Neural cell (in vitro differentiated cells): ENCODE results near the gene THOC2. TPM values are rescaled to one million over a fixed set of nuclear protein-coding genes. Genes with fewer than 3 reads are reported as not detected.

Source experiments
- H2AFZ ChIP-seq: fragments of 200-600, 300-800 bp; sonication (generic), shearing (Covaris generic); 2 replicates; pipeline ENCODE4 v1.6.0; 2014; ENCODE audit warnings: low read depth, mild to moderate bottlenecking, antibody characterized with exemption, low read length, moderate library complexity
- H3F3A ChIP-seq: fragments of 200-600 bp; shearing (Covaris generic); 2 replicates; pipeline ENCODE4 v1.6.1; 2016; ENCODE audit warnings: mild to moderate bottlenecking, moderate library complexity, mixed read lengths, antibody characterized with exemption, low read length; ENCODE audit not compliant: insufficient read depth, poor library complexity, severe bottlenecking
- H3K27ac ChIP-seq: fragments of 200-600, 300-800 bp; sonication (generic), shearing (Covaris generic); 2 replicates; pipeline ENCODE4 v1.5.1; 2014; ENCODE audit warnings: mild to moderate bottlenecking, low read length, moderate library complexity
- H3K27me3 ChIP-seq: fragments of 300-800, 200-600 bp; sonication (generic), shearing (Covaris generic); 2 replicates; pipeline ENCODE4 v1.6.0; 2014; ENCODE audit warnings: mild to moderate bottlenecking, low read depth, low read length, moderate library complexity; ENCODE audit not compliant: insufficient read depth
- H3K36me3 ChIP-seq: fragments of 300-800, 200-600 bp; sonication (generic), shearing (Covaris generic); 2 replicates; pipeline ENCODE4 v1.5.1; 2014; ENCODE audit warnings: mild to moderate bottlenecking, antibody characterized with exemption, low read length, moderate library complexity; ENCODE audit not compliant: insufficient read depth
- H3K4me2 ChIP-seq: fragments of 300-800, 200-600 bp; sonication (generic), shearing (Covaris generic); 2 replicates; pipeline ENCODE4 v1.6.0; 2014; ENCODE audit warnings: mild to moderate bottlenecking, low read length
- H3K4me3 ChIP-seq: fragments of 300-800, 200-600 bp; sonication (generic), shearing (Covaris generic); 2 replicates; pipeline ENCODE4 v1.5.1; 2014; ENCODE audit warnings: mild to moderate bottlenecking, low read length, moderate library complexity
- H3K79me2 ChIP-seq: fragments of 200-600 bp; shearing (Covaris generic); replicated peaks from 2 replicates; pipeline ENCODE4 v1.6.0; 2014; ENCODE audit warnings: mild to moderate bottlenecking, low read length, moderate library complexity; ENCODE audit not compliant: insufficient read depth
- H3K9ac ChIP-seq: fragments of 300-800, 200-600 bp; sonication (generic), shearing (Covaris generic); 2 replicates; pipeline ENCODE4 v1.6.1; 2016; ENCODE audit warnings: mild to moderate bottlenecking, low read length, mixed read lengths
- H3K9me2 ChIP-seq: fragments of 200-600 bp; shearing (Covaris generic); 2 replicates; pipeline ENCODE4 v1.6.1; 2016; ENCODE audit warnings: mild to moderate bottlenecking, low read length, mixed read lengths; ENCODE audit not compliant: insufficient read depth
- H3K9me3 ChIP-seq: fragments of 200-600, 300-800 bp; sonication (generic), shearing (Covaris generic); 2 replicates; pipeline ENCODE4 v1.6.1; 2016; ENCODE audit warnings: mild to moderate bottlenecking, mixed run types, low read length, moderate library complexity, mixed read lengths
- H4K20me1 ChIP-seq: fragments of 200-600 bp; shearing (Covaris generic); 2 replicates; pipeline ENCODE4 v1.6.1; 2016; ENCODE audit warnings: mild to moderate bottlenecking, mixed run types; ENCODE audit not compliant: insufficient read depth
- EP300 ChIP-seq: fragments of 450-650 bp; conservative IDR thresholded peaks from 2 replicates; pipeline ENCODE4 v1.6.1; 2014; ENCODE audit warnings: antibody characterized with exemption, mild to moderate bottlenecking, moderate library complexity; ENCODE audit not compliant: poor library complexity, severe bottlenecking
- EZH2 ChIP-seq: fragments of 200-600, 300-800 bp; shearing (Covaris generic), sonication (generic); IDR thresholded peaks from 2 replicates; pipeline ENCODE4 v1.6.1; 2014; ENCODE audit warnings: antibody characterized with exemption, low read length, borderline replicate concordance, mild to moderate bottlenecking; ENCODE audit not compliant: insufficient read depth, poor library complexity, severe bottlenecking
- MXI1 ChIP-seq: fragments of 450-650 bp; conservative IDR thresholded peaks from 2 replicates; pipeline ENCODE4 v1.6.1; 2014; ENCODE audit warnings: antibody characterized with exemption, mild to moderate bottlenecking; ENCODE audit not compliant: poor library complexity, severe bottlenecking
- POLR2AphosphoS5 ChIP-seq: IDR thresholded peaks from 2 replicates; pipeline ENCODE4 v1.6.1; 2012
- RAD21 ChIP-seq: fragments of 450-650 bp; conservative IDR thresholded peaks from 2 replicates; pipeline ENCODE4 v1.6.1; 2014; ENCODE audit warnings: antibody characterized with exemption, mild to moderate bottlenecking, moderate library complexity
- SMC3 ChIP-seq: fragments of 450-650 bp; conservative IDR thresholded peaks from 2 replicates; pipeline ENCODE4 v1.6.1; 2014; ENCODE audit warnings: antibody characterized with exemption, mild to moderate bottlenecking, moderate library complexity; ENCODE audit not compliant: poor library complexity
- TAF1 ChIP-seq: IDR thresholded peaks from 2 replicates; pipeline ENCODE4 v1.6.1; 2012; ENCODE audit warnings: low read depth
- polyA plus RNA-seq: library from polyadenylated mRNA; depleted of rRNA; stranded (reverse); fragments of >200 nt; gene quantifications from 2 replicates; pipeline ENCODE4 v1.2.3, GENCODE V29; 2014
- TF ChIP-seq, protein P1 (sequence below): fragments of 450-650 bp; IDR thresholded peaks from 2 replicates; pipeline ENCODE4 v1.5.1; 2014; ENCODE audit warnings: antibody characterized with exemption, mild to moderate bottlenecking, moderate library complexity; ENCODE audit not compliant: poor library complexity, severe bottlenecking
- TF ChIP-seq, protein P2 (sequence below): IDR thresholded peaks from 2 replicates; pipeline ENCODE4 v1.6.1; 2012; ENCODE audit warnings: borderline replicate concordance

THOC2 gene
- polyA plus RNA-seq, 1 donor from 2014 or later = 95.4 TPM

DNA sequence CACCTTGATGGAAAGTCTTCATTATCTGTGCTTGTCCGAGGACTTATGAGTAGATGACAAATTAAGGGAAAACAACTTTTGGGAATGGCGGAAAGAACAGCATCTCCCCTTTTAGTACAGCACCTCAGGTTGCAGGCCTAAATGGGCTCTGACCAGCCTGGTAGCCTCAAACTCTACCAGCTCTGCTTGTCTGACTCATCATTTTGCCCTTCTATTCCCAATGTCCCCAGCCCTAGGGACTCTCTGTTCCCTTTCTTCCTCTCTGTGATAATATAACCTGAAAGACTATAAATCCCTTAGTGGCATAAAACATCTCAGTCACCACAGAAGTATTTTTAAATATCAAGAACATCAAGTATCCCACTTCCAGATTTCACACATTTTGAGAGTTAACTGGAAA, 121.9 kb downstream of the THOC2 start:
- no peaks in the 10 kb centered on the region for H4K20me1 ChIP-seq
- no peak overlapping the region for H3K4me3 ChIP-seq
- H2AFZ ChIP-seq = no peak overlapping the region
- H3K27ac ChIP-seq = no peak overlapping the region
- no peaks in the 10 kb centered on the region for H3K27me3 ChIP-seq
- no peak for TF ChIP-seq EP300
- no peak for TF ChIP-seq SMC3
- TF ChIP-seq, protein P1, sequence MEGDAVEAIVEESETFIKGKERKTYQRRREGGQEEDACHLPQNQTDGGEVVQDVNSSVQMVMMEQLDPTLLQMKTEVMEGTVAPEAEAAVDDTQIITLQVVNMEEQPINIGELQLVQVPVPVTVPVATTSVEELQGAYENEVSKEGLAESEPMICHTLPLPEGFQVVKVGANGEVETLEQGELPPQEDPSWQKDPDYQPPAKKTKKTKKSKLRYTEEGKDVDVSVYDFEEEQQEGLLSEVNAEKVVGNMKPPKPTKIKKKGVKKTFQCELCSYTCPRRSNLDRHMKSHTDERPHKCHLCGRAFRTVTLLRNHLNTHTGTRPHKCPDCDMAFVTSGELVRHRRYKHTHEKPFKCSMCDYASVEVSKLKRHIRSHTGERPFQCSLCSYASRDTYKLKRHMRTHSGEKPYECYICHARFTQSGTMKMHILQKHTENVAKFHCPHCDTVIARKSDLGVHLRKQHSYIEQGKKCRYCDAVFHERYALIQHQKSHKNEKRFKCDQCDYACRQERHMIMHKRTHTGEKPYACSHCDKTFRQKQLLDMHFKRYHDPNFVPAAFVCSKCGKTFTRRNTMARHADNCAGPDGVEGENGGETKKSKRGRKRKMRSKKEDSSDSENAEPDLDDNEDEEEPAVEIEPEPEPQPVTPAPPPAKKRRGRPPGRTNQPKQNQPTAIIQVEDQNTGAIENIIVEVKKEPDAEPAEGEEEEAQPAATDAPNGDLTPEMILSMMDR = no peak
- no peak for TF ChIP-seq RAD21
- TF ChIP-seq POLR2AphosphoS5 = no peak
- TF ChIP-seq, protein P2, sequence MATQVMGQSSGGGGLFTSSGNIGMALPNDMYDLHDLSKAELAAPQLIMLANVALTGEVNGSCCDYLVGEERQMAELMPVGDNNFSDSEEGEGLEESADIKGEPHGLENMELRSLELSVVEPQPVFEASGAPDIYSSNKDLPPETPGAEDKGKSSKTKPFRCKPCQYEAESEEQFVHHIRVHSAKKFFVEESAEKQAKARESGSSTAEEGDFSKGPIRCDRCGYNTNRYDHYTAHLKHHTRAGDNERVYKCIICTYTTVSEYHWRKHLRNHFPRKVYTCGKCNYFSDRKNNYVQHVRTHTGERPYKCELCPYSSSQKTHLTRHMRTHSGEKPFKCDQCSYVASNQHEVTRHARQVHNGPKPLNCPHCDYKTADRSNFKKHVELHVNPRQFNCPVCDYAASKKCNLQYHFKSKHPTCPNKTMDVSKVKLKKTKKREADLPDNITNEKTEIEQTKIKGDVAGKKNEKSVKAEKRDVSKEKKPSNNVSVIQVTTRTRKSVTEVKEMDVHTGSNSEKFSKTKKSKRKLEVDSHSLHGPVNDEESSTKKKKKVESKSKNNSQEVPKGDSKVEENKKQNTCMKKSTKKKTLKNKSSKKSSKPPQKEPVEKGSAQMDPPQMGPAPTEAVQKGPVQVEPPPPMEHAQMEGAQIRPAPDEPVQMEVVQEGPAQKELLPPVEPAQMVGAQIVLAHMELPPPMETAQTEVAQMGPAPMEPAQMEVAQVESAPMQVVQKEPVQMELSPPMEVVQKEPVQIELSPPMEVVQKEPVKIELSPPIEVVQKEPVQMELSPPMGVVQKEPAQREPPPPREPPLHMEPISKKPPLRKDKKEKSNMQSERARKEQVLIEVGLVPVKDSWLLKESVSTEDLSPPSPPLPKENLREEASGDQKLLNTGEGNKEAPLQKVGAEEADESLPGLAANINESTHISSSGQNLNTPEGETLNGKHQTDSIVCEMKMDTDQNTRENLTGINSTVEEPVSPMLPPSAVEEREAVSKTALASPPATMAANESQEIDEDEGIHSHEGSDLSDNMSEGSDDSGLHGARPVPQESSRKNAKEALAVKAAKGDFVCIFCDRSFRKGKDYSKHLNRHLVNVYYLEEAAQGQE = no peak
- no peak for TF ChIP-seq MXI1
- no peaks in the 10 kb centered on the region for H3K79me2 ChIP-seq
- no peaks in the 10 kb centered on the region for H3F3A ChIP-seq
- H3K36me3 ChIP-seq = no peaks in the 10 kb centered on the region
- H3K9ac ChIP-seq = no peak overlapping the region
- no peaks in the 10 kb centered on the region for H3K9me3 ChIP-seq
- no peak overlapping the region for H3K4me2 ChIP-seq
- no peaks in the 10 kb centered on the region for H3K9me2 ChIP-seq

DNA sequence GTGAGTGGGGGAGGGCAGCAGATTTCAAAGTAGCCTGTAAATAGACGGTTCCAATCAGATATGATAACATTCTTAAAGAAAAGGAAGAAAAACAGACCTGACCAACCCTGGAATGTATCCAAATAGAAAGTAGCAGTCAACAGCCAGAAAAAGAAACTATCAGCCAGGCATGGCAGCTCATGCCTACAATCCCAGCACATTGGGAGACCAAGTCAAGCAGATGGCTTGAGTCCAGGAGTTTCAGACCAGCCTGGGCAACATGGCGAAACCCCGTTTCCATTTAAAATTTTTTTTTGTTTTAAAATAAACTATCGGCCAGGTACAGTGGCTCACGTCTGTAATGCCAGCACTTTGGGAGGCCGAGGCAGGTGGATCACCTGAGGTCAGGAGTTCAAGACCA, 125.0 kb downstream of the THOC2 start:
- no peaks in the 10 kb centered on the region for H3K36me3 ChIP-seq
- H3K9me3 ChIP-seq = no peaks in the 10 kb centered on the region
- no peaks in the 10 kb centered on the region for H3K27me3 ChIP-seq
- no peaks in the 10 kb centered on the region for H3F3A ChIP-seq
- no peak overlapping the region for H3K4me3 ChIP-seq
- TF ChIP-seq TAF1 (no peak), POLR2AphosphoS5 (no peak), SMC3 (no peak), RAD21 (no peak), EZH2 (no peak)
- TF ChIP-seq, protein P1 = no peak
- H3K27ac ChIP-seq = no peak overlapping the region
- no peaks in the 10 kb centered on the region for H3K9me2 ChIP-seq
- no peak overlapping the region for H3K9ac ChIP-seq
- no peaks in the 10 kb centered on the region for H3K79me2 ChIP-seq
- H4K20me1 ChIP-seq = no peaks in the 10 kb centered on the region
- H3K4me2 ChIP-seq = no peak overlapping the region
- H2AFZ ChIP-seq = no peak overlapping the region
